HEK293 (cell line): ENCODE measurements around the gene NFIX.

Source experiments
- CTCF ChIA-PET: fragments of 350-600 bp; formaldehyde crosslinking; extraction: SDS; loops from one replicate; lab custom pipeline; 2021; ENCODE audit warnings: antibody characterized with exemption; lab: Yijun Ruan, JAX
- POLR2A ChIA-PET: fragments of 300-600 bp; formaldehyde crosslinking; extraction: SDS; loops from one replicate; lab custom pipeline; 2020; ENCODE audit warnings: antibody characterized with exemption, inconsistent platforms; lab: Yijun Ruan, JAX
- H3K27ac ChIP-seq: fragments of 200-500 bp; sonication (Bioruptor generic); 2 replicates; pipeline ENCODE4 v1.5.1; 2014; ENCODE audit warnings: low read depth, low read length, control low read depth, inconsistent platforms; ENCODE audit errors: extremely low read depth
- H3K36me3 ChIP-seq, 2 experiments: fragments of 200-500 bp in 1 of 2; sonication (Bioruptor generic) in 1 of 2; 1 replicate in 1 of 2; 2 replicates in 1 of 2; pipeline ENCODE4 v1.5.1; 2014 to 2017; ENCODE audit warnings: inconsistent platforms in 2 of 2, low read length in 2 of 2; ENCODE audit not compliant: control insufficient read depth in 2 of 2, insufficient read depth in 1 of 2
- H3K4me1 ChIP-seq: fragments of 200-500 bp; sonication (Bioruptor generic); 2 replicates; pipeline ENCODE4 v1.5.1; 2014; ENCODE audit warnings: mild to moderate bottlenecking, low read length, inconsistent platforms; ENCODE audit not compliant: control insufficient read depth, insufficient read depth
- H3K4me3 ChIP-seq: 2 replicates; pipeline ENCODE4 v1.5.1; 2011; ENCODE audit warnings: low read depth, mild to moderate bottlenecking, control low read depth, low read length, moderate library complexity
- H3K9me3 ChIP-seq: fragments of 200-500 bp; sonication (Bioruptor generic); 2 replicates; pipeline ENCODE4 v1.5.1; 2014; ENCODE audit warnings: low read depth, low read length, inconsistent platforms; ENCODE audit not compliant: control insufficient read depth, insufficient read depth
- CTCF ChIP-seq: fragments of 450-650 bp; formaldehyde crosslinking; IDR thresholded peaks from 2 replicates; pipeline ENCODE4 v1.5.1; 2016; ENCODE audit warnings: missing biosample characterization, missing genetic modification characterization
- SCRT1 ChIP-seq: fragments of 450-650 bp; formaldehyde crosslinking; IDR thresholded peaks from 2 replicates; pipeline ENCODE4 v1.5.1; 2016; ENCODE audit warnings: missing biosample characterization, missing genetic modification characterization, borderline replicate concordance
- SCRT2 ChIP-seq: fragments of 450-650 bp; formaldehyde crosslinking; IDR thresholded peaks from 2 replicates; pipeline ENCODE4 v1.5.1; 2016; ENCODE audit warnings: missing biosample characterization, missing genetic modification characterization
- TRIM28 ChIP-seq: IDR thresholded peaks from 2 replicates; pipeline ENCODE4 v1.6.1; 2011; ENCODE audit warnings: low read length, control low read depth, borderline replicate concordance
- ZBTB10 ChIP-seq: fragments of 450-650 bp; formaldehyde crosslinking; IDR thresholded peaks from 2 replicates; pipeline ENCODE4 v1.5.1; 2016; ENCODE audit warnings: missing biosample characterization, missing genetic modification characterization
- ZBTB11 ChIP-seq: fragments of 450-650 bp; formaldehyde crosslinking; conservative IDR thresholded peaks from 2 replicates; pipeline ENCODE4 v1.5.1; 2016; ENCODE audit warnings: low read depth, missing biosample characterization, missing genetic modification characterization
- ZNF184 ChIP-seq: fragments of 450-650 bp; IDR thresholded peaks from 2 replicates; pipeline ENCODE4 v1.5.1; 2018; ENCODE audit warnings: missing biosample characterization, mild to moderate bottlenecking, missing genetic modification characterization
- ZNF248 ChIP-seq: fragments of 450-650 bp; formaldehyde crosslinking; IDR thresholded peaks from 2 replicates; pipeline ENCODE4 v1.5.1; 2017; ENCODE audit warnings: missing biosample characterization, missing genetic modification characterization
- ZNF292 ChIP-seq: fragments of 450-650 bp; formaldehyde crosslinking; IDR thresholded peaks from 2 replicates; pipeline ENCODE4 v1.5.1; 2016; ENCODE audit warnings: low read depth, missing biosample characterization, missing genetic modification characterization, borderline replicate concordance
- ZNF341 ChIP-seq: fragments of 450-650 bp; formaldehyde crosslinking; IDR thresholded peaks from 2 replicates; pipeline ENCODE4; 2016; ENCODE audit warnings: low read depth, missing biosample characterization, missing genetic modification characterization
- ZNF391 ChIP-seq: fragments of 450-650 bp; formaldehyde crosslinking; IDR thresholded peaks from 2 replicates; pipeline ENCODE4 v1.5.1; 2016; ENCODE audit warnings: low read depth, missing biosample characterization, missing genetic modification characterization, borderline replicate concordance
- ZNF449 ChIP-seq: fragments of 450-650 bp; formaldehyde crosslinking; IDR thresholded peaks from 2 replicates; pipeline ENCODE4 v1.5.1; 2017; ENCODE audit warnings: missing biosample characterization, mild to moderate bottlenecking, missing genetic modification characterization, moderate library complexity
- ZNF521 ChIP-seq: fragments of 450-650 bp; formaldehyde crosslinking; IDR thresholded peaks from 2 replicates; pipeline ENCODE4 v1.5.1; 2017; ENCODE audit warnings: missing biosample characterization, mild to moderate bottlenecking, missing genetic modification characterization
- ZNF549 ChIP-seq: fragments of 450-650 bp; IDR thresholded peaks from 2 replicates; pipeline ENCODE4 v1.5.1; 2018; ENCODE audit warnings: missing biosample characterization, missing genetic modification characterization, mild to moderate bottlenecking, inconsistent platforms, moderate library complexity
- ZNF555 ChIP-seq: fragments of 450-650 bp; formaldehyde crosslinking; conservative IDR thresholded peaks from 2 replicates; pipeline ENCODE4 v1.5.1; 2017; ENCODE audit warnings: missing biosample characterization, mild to moderate bottlenecking, missing genetic modification characterization, inconsistent platforms
- ZNF561 ChIP-seq: fragments of 450-650 bp; IDR thresholded peaks from 2 replicates; pipeline ENCODE4 v1.5.1; 2018; ENCODE audit warnings: missing biosample characterization, missing genetic modification characterization, borderline replicate concordance
- ZNF623 ChIP-seq: fragments of 450-650 bp; formaldehyde crosslinking; IDR thresholded peaks from 2 replicates; pipeline ENCODE4 v1.5.1; 2016; ENCODE audit warnings: missing biosample characterization, missing genetic modification characterization
- ZNF660 ChIP-seq: fragments of 450-650 bp; IDR thresholded peaks from 2 replicates; pipeline ENCODE4 v1.5.1; 2018; ENCODE audit warnings: missing biosample characterization, mild to moderate bottlenecking, missing genetic modification characterization
- TF ChIP-seq, protein P1 (sequence below): fragments of 450-650 bp; formaldehyde crosslinking; IDR thresholded peaks from 2 replicates; pipeline ENCODE4 v1.5.1; 2017; ENCODE audit warnings: missing biosample characterization, missing genetic modification characterization
- TF ChIP-seq, protein P2 (sequence below): fragments of 450-650 bp; formaldehyde crosslinking; IDR thresholded peaks from 2 replicates; pipeline ENCODE4 v1.5.1; 2016; ENCODE audit warnings: missing biosample characterization, missing genetic modification characterization

NFIX gene

GRCh38 chr19:13033819-13034611, 38.7 kb downstream of the NFIX start (continued):
- TF ChIP-seq, protein P1, sequence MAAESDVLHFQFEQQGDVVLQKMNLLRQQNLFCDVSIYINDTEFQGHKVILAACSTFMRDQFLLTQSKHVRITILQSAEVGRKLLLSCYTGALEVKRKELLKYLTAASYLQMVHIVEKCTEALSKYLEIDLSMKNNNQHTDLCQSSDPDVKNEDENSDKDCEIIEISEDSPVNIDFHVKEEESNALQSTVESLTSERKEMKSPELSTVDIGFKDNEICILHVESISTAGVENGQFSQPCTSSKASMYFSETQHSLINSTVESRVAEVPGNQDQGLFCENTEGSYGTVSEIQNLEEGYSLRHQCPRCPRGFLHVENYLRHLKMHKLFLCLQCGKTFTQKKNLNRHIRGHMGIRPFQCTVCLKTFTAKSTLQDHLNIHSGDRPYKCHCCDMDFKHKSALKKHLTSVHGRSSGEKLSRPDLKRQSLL (tag by site-specific recombination) = 0 out of 2 replicates have a peak, but pooled peaks have one; percentile 45
- TF ChIP-seq ZNF549 (tag by site-specific recombination) (no peak), ZNF184 (tag by site-specific recombination) (no peak), ZNF623 (tag by site-specific recombination) (no peak), ZNF660 (tag by site-specific recombination) (peak; percentile 52; the same call in 1 of the 2 replicates), CTCF (tag by site-specific recombination) (peak; percentile 76), TRIM28 (no peak), ZNF341 (peak; percentile 70), ZNF555 (no peak), ZNF292 (tag by site-specific recombination) (no peak)
- TF ChIP-seq, protein P2, sequence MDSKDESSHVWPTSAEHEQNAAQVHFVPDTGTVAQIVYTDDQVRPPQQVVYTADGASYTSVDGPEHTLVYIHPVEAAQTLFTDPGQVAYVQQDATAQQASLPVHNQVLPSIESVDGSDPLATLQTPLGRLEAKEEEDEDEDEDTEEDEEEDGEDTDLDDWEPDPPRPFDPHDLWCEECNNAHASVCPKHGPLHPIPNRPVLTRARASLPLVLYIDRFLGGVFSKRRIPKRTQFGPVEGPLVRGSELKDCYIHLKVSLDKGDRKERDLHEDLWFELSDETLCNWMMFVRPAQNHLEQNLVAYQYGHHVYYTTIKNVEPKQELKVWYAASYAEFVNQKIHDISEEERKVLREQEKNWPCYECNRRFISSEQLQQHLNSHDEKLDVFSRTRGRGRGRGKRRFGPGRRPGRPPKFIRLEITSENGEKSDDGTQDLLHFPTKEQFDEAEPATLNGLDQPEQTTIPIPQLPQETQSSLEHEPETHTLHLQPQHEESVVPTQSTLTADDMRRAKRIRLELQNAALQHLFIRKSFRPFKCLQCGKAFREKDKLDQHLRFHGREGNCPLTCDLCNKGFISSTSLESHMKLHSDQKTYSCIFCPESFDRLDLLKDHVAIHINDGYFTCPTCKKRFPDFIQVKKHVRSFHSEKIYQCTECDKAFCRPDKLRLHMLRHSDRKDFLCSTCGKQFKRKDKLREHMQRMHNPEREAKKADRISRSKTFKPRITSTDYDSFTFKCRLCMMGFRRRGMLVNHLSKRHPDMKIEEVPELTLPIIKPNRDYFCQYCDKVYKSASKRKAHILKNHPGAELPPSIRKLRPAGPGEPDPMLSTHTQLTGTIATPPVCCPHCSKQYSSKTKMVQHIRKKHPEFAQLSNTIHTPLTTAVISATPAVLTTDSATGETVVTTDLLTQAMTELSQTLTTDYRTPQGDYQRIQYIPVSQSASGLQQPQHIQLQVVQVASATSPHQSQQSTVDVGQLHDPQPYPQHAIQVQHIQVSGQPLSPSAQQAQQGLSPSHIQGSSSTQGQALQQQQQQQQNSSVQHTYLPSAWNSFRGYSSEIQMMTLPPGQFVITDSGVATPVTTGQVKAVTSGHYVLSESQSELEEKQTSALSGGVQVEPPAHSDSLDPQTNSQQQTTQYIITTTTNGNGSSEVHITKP = 0 out of 2 replicates have a peak, but pooled peaks have one; percentile 9

DNA sequence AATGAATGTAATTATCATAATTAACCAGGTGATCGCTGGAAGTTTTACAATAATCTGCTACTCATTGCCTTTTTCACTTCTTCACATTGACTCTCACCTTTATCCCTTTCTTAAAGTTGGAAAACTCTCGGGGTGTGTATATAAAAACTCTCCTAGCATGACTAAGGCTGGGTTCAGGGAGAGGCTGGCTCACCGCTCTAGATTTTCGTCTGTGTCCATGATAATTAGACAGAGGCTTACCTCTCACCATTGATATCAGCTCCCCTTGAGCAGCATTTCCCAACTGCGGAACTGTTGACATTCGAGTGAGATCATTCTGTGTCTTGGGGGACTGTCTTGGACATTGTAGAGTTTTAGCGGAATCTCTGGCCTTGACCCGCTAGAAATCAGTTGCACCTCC, 39.4 kb downstream of the NFIX start:
- Histone ChIP-seq H3K36me3 (no peaks in the 10 kb centered on the region), H3K4me3 (no peak overlapping the region), H3K4me1 (peaks cover 29% of the 10 kb centered on the region), H3K27ac (peak overlapping the region; percentile 16; the same call in 1 of the 2 replicates), H3K9me3 (no peaks in the 10 kb centered on the region)
- ChIA-PET CTCF (interaction anchor here (1.1 to 8.6 kb wide), 13 partner anchors 10 to 69 kb away, joined by 3 to 247 read pairs (median 22); no protein-coding TSS in a partner anchor), POLR2A (interaction anchor here (0.6 to 1.3 kb wide), 4 partner anchors 13 to 56 kb away, joined by 3 to 4 read pairs (median 3); no protein-coding TSS in a partner anchor)
- TF ChIP-seq SCRT1 (tag by site-specific recombination) (no peak), ZNF561 (no peak), ZNF521 (tag by site-specific recombination) (no peak), SCRT2 (tag by site-specific recombination) (no peak), ZNF391 (tag by site-specific recombination) (no peak), ZBTB10 (tag by site-specific recombination) (no peak), ZNF449 (tag by site-specific recombination) (no peak), ZBTB11 (no peak), ZNF248 (tag by site-specific recombination) (no peak)
